Limb (tissue), 2 donors: ENCODE measurements around the gene FBXW4.
"Not testable (repeated sequence)": the region's sequence is repeated elsewhere in the genome, so short reads cannot be mapped to it uniquely, and the experiment has no call there.

Experiments used
- DNase-seq, 2 donors: peaks; one replicate each; pipeline ENCODE4 v3.0.0-alpha.2; 2016; ENCODE audit errors: extremely low spot score in 2 of 2

FBXW4 gene

GRCh38 chr10:101617824-101618568 lies 77.0 kb downstream of the FBXW4 start:
- DNase-seq, result no peak

- DNase-seq, result no peak
These were observed 77.7 kb downstream of the FBXW4 start for GRCh38 chr10:101617102-101617823.

- DNase-seq, result no peak
These were observed 78.4 kb downstream of the FBXW4 start for GRCh38 chr10:101616415-101617101.

GRCh38 chr10:101615525-101616116 lies 79.3 kb downstream of the FBXW4 start:
- no peak for DNase-seq

GRCh38 chr10:101614663-101615524 lies 80.1 kb downstream of the FBXW4 start:
- no peak for DNase-seq

- DNase-seq, result no peak
These were observed 81.3 kb downstream of the FBXW4 start for GRCh38 chr10:101613646-101614045.

GRCh38 chr10:101612872-101613271 lies 82.1 kb downstream of the FBXW4 start:
- DNase-seq, result no peak

- no peak for DNase-seq
These were observed 82.9 kb downstream of the FBXW4 start for GRCh38 chr10:101612086-101612485.

GRCh38 chr10:101611096-101611905 lies 83.7 kb downstream of the FBXW4 start:
- DNase-seq, result no peak

- no peak for DNase-seq
These were observed 85.5 kb downstream of the FBXW4 start for GRCh38 chr10:101609481-101609880.

- DNase-seq, result no peak
These were observed 87.8 kb downstream of the FBXW4 start for GRCh38 chr10:101607124-101607523.

- DNase-seq, result peak; percentile 49 to 84
These were observed 92.1 kb downstream of the FBXW4 start for GRCh38 chr10:101602761-101603398.

GRCh38 chr10:101601541-101601940 lies 93.4 kb downstream of the FBXW4 start:
- DNase-seq, result no peak

- DNase-seq, result no peak
These were observed 97.7 kb downstream of the FBXW4 start for GRCh38 chr10:101597091-101597900.

GRCh38 chr10:101595591-101596433 lies 99.2 kb downstream of the FBXW4 start:
- DNase-seq, result no peak

- not testable (repeated sequence) for DNase-seq
These were observed 101.6 kb downstream of the FBXW4 start for GRCh38 chr10:101593331-101593730.

GRCh38 chr10:101588879-101589278 lies 106.1 kb downstream of the FBXW4 start:
- DNase-seq, result no peak
